Measurements from ENCODE around the gene RNF135.
"Not testable (repeated sequence)": the region's sequence is repeated elsewhere in the genome, so short reads cannot be mapped to it uniquely, and the experiment has no call there.

The RNF135 gene

DNA sequence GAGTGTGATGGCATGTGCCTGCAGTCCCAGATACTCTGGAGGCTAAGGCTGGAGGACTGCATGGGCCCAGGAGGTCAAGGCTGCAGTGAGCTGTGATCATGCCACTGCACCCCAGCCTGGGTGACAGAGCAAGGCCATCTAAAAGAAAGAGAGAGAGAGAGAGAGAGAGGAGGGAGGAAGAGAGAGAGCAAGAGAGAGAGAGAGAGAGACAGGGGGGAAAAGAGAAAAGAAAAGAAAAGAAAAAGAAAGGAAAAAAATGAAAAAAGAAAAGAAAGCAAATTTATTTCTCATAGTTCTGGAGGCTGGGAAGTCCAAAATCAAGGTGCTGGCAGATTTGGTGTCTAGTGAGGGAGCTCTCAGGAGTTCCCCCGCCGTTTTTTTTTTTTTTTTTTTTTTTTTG is 33.3 kb downstream of the RNF135 start:
- DNase-seq, result no peak

DNA sequence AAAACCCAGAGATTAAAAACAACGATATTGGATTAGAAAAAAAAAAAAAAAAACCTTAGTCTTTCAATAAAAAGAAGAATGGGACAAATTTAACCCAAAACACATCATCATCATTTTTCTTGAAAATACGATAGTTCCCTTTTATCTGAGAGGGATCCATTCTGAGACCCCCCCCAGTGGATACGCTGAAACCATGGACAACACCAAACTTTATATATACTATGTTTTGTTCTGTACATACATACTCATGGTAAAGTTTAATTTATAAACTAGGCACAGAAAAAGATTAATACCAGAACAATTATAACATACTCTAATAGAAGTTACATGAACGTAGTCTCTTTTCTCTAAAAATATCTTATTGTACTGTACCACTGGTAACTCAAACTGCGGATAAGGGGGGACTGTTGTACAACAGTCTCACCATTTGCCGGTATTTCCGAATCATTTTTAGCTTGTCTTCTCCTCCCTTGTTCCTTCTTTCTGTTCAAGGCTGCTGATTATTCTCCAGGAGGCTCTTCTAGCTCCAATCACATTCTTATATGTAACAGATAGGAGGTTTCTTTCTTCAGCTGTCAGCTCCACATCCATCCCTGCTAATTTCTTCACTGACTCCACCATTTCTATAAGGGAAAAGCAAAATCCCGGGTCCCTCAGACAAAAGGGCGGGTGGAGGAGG is 37.0 kb downstream of the RNF135 start:
- DNase-seq, result no peak

DNA sequence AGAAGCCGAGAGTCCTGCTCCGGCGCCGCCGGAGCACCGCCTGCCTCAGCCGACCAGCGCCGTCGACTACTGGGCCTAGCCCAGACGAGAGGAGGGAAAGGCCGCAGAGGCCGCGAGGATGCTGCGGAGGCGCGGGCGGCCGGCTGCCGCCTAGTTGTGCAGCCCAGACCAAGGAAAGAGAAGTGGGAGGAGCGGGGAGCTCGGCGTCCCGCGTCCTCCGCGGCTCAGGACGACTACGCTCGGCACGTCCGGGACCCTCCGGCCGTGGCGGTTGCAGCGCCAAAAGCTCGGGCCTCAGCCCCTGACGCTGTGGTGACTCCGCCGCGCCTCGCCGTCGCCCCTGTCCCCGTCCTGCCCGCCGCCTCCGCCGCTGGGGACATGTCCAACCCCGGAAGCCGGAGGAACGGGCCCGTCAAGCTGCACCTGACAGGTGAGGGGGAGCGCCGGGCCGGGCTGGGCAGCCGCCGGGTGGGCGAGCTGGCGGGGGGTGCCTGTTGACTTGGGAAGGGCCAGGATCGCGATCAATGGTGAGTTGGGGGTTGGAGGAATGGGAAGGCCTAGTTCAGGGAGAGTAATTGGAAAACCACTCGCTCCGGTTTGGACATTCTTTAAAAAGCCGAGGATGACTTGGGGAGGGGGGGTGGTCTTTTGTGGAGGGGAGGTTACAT is 37.7 kb downstream of the RNF135 start:
- peak; percentile 52 for DNase-seq

DNA sequence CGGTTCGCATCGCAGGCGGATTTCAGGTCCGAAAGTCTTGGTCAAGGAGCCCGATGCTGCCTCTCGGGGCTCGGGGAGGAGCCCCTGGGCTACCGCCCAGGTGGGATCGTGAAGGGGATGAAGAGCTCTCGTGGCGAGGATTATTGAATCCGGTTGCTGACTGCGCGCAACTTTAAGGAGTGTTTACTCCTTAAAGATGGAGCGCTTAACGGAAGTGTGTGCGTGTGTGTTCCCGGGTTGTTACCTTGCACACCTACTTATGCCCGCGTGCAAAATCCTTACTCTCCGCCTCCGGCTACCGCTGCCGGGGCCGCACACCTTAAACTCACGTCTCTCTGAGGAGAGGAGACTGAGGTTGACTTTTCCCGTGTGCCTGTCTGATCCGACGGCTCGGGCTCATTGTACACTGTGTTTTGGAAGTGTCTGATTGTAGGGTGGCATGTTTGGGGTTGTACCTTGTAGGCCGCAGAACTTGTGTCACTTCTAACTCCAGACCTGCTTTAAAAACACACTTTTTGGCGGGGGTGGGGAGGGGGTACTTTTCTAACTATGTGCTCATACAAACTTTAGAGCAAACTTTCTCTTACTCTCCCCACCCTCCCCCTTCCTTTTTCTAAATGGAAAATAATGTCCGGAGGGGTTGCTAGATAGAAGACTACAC is 38.3 kb downstream of the RNF135 start:
- peak; percentile 12 for DNase-seq

DNA sequence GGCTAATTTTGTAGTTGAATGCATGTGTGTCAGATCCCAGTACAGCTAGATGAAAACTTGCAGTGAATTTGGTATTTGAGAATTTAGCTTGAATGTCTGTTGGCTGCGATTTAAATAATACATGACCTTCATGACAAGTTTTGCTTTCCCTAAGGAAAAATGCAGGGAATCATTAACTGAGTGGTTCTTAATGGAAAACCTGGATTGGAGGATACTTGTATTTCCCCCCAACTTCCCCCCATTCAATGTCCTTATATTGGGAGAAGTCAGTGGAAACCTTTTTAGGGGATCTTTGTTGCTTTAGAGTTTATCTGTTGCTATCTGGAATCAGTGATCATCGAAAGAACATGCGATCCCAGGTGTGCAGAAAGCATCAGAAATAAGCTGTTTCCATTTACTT is 39.2 kb downstream of the RNF135 start:
- DNase-seq, result not testable (repeated sequence)

DNA sequence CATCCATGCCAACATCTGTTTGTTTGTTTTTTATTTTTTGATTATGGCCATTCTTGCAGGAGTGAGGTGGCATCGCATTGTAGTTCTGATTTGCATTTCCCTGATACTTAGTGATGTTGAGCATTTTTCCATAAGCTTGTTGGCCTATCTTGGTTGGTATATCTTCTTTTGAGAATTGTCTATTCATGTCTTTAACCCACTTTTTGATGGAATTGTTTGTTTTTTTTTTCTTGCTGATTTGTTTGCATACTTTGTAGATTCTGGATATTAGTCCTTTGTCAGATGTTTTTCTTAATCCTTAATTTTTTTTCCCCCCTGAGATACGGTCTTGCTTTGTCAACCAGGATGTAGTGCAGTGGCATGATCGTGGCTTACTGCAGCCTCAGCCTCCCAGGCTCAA is 43.0 kb downstream of the RNF135 start:
- no peak for DNase-seq

DNA sequence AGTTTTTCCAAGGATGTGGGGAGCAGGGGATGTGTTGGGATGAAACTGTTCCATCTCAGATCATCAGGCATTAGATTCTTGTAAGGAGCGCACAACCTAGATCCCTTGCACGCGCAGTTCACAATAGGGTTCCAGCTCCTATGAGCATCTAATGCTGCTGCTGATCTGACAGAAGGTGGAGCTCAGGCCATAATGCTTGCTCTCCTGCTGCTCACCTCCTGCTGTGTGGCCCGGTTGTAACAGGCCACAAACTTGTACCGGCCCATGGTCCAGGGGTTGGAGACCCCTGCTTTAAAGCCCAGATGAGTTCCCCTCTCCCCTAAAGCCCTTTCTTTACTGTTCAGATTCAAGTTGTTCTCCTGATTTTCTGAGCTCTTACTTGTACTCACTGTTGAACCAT is 44.8 kb downstream of the RNF135 start:
- no peak for DNase-seq

DNA sequence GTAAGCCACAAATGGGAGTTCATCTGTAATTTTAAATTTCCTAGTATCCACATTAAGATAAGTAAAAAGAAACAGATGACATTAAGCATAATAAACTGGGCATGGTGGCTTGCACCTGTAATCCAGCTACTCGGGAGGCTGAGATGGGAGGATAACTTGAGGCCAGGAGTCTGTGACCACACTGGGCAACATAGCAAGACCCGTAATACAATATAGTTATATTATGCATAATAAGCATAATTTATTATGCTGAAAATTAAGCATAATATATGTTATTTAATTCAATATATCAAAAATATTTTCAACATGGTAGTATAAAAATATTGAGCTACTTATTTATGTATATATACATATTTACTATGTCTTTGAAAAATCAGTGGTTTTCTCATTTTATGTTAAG is 48.2 kb downstream of the RNF135 start:
- no peak for DNase-seq

DNA sequence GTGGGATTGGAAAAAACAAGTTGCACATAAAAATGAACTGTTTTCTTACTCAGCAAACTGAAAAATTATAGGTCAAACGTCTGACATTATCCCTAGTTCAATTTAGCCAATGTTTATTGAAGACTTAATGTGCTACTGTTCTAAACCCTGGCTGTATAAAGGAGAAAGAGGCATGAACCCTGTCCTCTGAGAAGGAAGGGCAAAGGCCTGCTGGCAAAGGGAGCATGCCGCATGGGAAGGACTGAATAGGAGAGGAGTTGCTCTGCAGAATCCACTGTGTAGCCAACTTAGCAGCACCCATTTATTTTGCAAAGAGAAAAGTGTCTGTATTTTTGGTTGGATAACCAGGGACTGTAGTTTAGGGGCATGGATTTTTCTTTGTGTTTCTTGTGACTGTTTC is 52.3 kb downstream of the RNF135 start:
- not testable (repeated sequence) for DNase-seq

DNA sequence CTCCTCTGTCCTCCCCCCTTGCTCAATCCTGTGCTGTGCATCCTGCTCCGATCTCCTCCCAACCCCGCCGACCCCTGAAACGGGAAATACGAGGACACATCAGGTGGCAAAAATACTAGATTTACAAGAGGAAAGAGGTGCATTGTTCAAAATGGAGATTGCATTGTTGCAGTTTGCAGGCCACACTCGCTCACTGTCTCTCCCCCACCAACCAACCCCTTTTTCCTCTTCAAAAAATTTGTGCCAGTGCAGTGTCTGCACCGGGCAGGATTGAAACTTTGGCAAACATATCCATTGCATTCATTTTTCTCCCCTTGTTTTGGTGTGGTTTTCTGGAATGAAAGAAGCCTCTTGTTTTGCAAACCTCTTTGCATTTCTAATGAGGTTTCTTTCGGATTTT is 61.0 kb downstream of the RNF135 start:
- DNase-seq, result no peak

DNA sequence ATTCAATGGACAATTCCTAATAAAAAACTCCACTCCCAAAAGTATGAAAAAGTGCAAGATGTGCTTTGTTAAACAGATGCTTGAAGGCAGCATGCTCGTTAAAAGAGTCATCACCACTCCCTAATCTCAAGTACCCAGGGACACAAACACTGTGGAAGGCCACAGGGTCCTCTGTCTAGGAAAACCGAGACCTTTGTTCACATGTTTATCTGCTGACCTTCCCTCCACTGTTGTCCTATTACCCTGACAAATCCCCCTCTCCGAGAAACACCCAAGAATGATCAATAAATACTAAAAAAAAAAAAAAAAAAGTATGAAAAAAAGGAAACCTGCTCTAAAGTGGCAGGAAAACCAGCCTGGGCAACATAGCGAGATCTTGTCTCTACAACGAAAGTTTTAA is 64.8 kb downstream of the RNF135 start:
- DNase-seq, result not testable (repeated sequence)

DNA sequence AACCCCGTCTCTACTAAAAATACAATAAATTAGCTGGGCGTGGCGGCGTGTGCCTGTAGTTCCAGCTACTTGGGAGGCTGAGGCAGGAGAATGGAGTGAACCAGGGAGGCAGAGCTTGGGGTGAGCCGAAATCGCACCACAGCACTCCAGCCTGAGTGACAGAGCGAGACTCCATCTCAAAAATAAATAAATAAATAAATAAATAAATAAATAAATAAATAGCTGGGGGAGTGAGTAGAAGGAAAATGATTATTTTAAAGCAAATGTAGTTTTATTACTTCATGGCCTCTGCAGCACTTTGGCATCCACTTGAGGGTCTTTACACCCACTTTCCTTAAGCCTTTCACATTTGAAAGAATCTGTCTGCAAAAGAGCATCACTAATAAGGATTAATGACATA is 70.0 kb downstream of the RNF135 start:
- not testable (repeated sequence) for DNase-seq

DNA sequence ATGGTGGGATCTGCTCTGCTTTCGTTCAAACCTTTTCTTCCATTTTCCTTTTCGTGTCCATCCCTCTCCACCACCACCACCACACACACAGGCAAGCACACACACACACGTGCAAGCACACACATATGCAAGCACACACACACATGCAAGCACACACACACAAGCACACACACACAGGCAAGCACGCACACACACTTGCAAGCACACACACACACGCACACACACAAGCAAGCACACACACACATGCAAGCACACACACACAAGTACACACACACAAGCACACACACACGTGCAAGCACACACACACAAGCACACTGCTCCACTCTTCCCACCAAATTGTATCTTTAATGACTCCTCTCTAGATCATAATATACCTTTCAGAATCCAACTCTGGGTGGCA is 71.5 kb downstream of the RNF135 start:
- DNase-seq, result not testable (repeated sequence)

DNA sequence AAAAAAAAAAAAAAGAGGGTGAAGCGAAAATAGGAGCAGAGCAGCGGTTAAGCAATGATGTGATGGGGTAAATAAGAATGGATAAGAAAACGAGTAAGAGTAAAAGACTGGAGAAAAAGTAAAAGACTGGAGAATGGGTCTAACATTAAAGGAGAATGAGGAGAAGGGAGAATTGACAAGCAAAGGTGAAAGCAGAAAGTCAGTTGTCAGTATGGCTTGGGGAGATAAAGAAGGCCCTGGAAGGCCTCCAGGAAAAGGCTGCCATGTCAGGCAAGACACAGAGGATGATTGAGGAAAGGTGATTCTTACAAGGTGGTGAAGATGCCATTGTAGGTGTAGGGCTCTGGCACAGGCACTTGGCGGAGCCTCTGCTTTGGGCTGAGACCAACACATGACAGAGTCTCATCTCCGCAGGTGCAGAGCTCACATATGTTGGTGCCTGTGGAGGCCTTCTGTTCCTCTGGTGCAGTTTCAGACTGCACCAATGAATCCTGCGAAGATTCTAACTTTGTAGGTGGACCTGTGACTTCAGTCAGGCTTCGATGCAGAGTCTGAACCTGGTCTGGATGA is 76.1 kb downstream of the RNF135 start:
- not testable (repeated sequence) for DNase-seq

DNA sequence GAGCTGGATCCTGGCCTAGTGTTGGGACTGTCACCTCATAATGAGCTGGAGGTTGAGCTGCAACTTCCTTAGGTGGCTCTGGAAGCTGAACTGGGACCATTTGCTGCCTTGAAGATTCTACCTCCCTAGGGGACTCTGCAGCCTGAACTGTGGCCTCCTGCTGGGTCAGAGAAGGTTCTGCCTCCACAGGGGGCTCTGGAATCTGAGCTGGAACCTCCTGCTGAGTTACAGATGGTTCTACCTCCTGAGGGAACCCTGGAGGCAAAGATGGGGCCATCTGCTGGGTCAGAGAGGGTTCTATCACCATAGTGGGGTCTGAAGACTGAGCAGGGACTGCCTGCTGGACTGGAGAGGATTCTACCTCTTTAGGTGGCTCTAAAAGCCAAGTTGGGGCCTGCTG is 77.3 kb downstream of the RNF135 start:
- DNase-seq, result no peak

DNA sequence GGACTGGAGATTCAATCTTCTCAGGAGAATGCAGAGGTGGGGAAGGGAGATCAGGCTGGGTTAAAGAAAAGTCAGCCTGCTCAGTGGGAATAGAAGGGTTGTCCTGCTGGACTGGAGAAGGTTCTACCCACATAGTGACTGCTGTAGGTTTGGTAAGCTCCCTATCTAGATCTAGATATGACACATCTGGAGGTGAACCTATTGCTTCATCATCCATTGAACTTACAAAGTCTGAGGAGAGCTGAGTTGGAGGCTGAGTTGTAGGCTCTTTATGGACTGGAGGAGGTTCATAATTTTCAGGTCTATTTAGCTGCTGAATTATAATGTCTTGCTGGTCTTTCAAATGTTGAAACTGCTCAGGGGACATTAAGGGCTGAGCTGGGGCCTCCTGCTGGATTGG is 77.9 kb downstream of the RNF135 start:
- no peak for DNase-seq

All from activated CD4-positive, alpha-beta T cell treated with anti-CD3 and anti-CD28 coated beads, Interleukin-2, amount 50 U/mL, for 1 hour (primary cell).